Epithelial cell of proximal tubule (primary cell): ENCODE measurements around the gene DIP2B. TPM values are rescaled to one million over a fixed set of nuclear protein-coding genes. Genes with fewer than 3 reads are reported as not detected.

Experiments
- DNase-seq: peaks from one replicate; pipeline ENCODE4 v3.0.0-alpha.2; 2011; ENCODE audit warnings: low read depth
- H3K4me3 ChIP-seq: 2 replicates; pipeline ENCODE4 v1.5.1; 2011; ENCODE audit warnings: low read depth, mild to moderate bottlenecking, low read length
- total RNA-seq: library from RNA; depleted of rRNA; stranded (reverse); fragments of >200 nt; gene quantifications from 2 replicates; pipeline ENCODE4 v1.2.3, GENCODE V29; 2015
- TF ChIP-seq, protein P1 (sequence below): conservative IDR thresholded peaks from 2 replicates; pipeline ENCODE4 v1.5.1; 2012; ENCODE audit warnings: low read depth, mild to moderate bottlenecking, low read length

The DIP2B gene
- total RNA-seq, 1 donor from 2014 or later: 21.6 TPM

DNA sequence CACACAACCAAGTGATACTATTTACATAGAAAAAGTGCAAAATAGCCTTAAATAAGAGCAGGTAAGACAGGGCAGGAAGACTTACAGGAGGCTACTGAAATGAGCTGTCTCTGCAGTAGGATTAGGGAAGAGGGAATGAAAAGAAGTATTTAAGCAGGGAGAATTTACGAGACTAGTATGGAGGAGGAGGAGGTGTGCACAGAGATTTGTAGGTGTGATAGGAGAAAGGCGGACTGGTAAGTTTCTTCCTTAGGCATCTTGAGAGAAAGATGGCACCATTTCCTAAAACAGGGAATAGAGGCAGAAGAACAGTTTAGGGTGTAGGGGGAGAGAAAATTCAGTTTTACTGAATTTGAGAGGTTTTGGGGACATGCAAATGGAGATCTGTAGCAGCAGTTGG is 25.7 kb downstream of the DIP2B start:
- no peak for DNase-seq
- TF ChIP-seq, protein P1, sequence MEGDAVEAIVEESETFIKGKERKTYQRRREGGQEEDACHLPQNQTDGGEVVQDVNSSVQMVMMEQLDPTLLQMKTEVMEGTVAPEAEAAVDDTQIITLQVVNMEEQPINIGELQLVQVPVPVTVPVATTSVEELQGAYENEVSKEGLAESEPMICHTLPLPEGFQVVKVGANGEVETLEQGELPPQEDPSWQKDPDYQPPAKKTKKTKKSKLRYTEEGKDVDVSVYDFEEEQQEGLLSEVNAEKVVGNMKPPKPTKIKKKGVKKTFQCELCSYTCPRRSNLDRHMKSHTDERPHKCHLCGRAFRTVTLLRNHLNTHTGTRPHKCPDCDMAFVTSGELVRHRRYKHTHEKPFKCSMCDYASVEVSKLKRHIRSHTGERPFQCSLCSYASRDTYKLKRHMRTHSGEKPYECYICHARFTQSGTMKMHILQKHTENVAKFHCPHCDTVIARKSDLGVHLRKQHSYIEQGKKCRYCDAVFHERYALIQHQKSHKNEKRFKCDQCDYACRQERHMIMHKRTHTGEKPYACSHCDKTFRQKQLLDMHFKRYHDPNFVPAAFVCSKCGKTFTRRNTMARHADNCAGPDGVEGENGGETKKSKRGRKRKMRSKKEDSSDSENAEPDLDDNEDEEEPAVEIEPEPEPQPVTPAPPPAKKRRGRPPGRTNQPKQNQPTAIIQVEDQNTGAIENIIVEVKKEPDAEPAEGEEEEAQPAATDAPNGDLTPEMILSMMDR: no peak

DNA sequence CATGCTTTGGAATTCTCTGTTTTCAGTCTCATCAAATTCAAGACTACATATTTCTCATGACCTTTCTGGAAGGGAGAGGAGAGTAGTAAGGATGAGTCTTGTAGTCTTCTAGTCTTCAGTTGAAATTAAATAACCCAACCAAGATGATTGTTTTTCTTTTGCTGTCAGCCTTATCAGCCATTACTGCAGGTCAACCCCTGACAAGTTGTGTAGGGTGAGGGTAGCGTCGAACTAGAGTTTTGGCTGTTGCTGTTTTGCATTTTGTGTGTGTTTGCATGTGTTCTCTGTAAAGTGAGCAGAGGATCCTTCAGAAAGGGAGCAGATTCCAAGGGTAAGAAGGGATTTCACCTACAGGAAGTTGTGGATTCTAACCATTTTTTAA is 28.4 kb downstream of the DIP2B start:
- TF ChIP-seq, protein P1: no peak
- H3K4me3 ChIP-seq: no peak overlapping the region
- DNase-seq: no peak

More for the DNA sequence above, 25.7 kb downstream of the DIP2B start:
- no peak overlapping the region for H3K4me3 ChIP-seq

DNA sequence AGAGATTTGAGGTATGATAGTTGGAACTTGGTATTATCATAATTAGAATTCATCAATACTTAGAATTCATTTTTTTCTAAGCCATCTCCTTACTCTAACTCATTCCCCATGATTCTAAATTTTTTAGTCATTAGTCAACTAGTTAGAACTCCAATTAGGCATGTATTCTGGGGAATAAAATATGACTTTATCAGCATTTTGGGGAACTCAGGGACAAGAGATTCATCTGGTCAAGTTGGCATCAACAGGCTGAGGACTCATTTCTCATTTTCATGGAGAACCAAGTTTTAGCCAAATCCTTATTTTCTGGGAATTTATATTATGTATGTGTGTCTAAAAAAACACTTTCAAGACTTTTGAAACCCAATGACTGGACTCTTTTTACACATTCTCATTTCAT is 29.2 kb downstream of the DIP2B start:
- DNase-seq: no peak
- no peak overlapping the region for H3K4me3 ChIP-seq

DNA sequence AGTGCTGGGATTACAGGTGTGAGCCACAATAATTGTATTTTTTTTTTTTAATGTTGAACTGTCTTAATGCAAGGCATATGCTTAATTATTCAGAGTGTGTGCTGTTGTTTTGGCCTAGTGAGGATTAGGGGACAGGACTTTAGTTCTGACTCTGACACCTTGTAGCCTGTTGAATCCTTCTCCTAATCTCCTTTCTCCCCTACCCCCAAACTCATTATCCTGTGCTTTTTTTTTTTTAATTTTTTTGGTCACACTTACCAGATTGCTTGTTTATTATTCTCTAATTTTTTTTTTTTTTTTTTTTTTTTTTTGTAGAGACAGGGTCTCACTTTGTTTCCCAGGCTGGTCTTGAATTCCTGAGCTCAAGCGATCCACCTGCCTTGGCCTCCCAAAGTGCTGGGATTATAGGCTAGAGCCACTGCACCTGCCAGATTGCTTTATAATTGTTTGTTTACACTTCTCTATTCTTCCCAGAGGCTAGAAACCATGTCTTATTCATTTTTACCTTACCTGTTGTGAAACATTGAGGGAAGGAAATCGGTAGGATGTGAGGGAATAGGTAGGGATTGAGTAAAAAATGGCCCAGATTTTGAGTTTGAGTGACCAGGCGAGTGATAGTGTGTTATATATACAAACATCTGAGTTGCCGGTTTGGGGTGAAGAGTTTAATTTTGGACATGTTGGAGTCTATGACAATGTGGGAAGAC is 32.2 kb downstream of the DIP2B start:
- TF ChIP-seq, protein P1: no peak
- no peak for DNase-seq
- no peak overlapping the region for H3K4me3 ChIP-seq

More for the DNA sequence above, 29.2 kb downstream of the DIP2B start:
- TF ChIP-seq, protein P1: no peak

DNA sequence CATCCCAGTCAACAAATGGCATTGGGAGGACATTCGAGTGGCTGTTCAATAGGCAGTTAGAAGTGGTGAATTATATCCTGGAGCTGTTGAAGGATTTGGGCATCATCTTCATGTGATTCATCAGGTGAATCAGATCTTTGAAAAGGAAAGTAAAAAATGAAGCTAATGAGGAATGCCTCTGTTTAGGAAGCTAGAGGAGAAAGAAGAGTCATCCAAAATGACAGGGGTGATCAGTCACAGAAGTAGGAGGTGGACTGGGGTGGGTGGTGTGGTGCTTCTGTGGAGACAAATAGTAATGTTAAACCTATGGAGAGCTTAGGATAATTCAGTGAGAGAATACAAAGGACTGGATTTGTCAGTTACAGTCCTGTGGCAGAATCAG is 32.7 kb downstream of the DIP2B start:
- no peak for DNase-seq
- H3K4me3 ChIP-seq: no peak overlapping the region
- TF ChIP-seq, protein P1: no peak

DNA sequence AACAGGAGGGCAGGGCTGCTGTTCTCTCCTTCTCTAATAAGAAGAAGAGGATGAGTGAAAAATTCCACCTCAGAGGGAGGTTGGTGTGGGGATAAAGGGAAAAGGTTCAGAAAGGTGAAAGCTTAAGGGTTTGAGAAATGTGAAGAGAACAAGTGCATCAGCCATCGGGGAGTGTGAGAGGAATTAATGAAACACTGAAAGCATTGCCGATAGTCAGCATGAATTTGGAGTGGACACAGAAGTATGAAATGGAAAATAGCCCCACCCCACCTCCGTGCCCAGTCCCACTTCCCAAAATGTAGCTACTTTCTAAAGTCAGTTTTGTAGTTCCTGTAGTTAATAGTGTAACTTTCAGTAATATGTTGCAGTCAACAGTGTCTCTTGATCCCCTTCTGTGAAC is 33.4 kb downstream of the DIP2B start:
- H3K4me3 ChIP-seq: no peak overlapping the region
- TF ChIP-seq, protein P1: no peak
- no peak for DNase-seq

DNA sequence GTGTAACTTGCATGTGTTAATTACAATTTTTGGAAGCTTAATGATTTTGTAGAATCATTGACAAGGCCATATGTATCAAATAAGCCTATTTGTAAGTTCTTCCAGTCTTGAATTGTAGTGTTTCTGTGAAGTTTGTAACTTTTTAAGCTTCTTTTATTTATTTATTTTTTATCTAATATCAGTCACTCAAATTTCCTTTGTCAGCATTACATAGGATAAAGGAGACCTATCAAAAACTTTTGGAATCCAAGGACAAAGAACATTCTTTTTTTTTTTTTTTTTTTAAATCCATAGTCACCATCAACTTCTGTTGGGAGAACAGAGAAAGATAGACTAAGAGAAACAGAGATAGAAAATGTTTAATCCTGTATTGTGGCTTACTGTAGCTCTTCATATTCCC is 36.4 kb downstream of the DIP2B start:
- TF ChIP-seq, protein P1: no peak
- no peak overlapping the region for H3K4me3 ChIP-seq
- no peak for DNase-seq
